ENCODE data around the gene HMGN3. TPM values are rescaled to one million over a fixed set of nuclear protein-coding genes. Genes with fewer than 3 reads are reported as not detected.

HMGN3 gene
- total and polyA plus RNA-seq, 2 of the 13 experiments (the other 11 are each of a cell fraction or from before 2014, with no cell fraction given), result 67.9 to 145 TPM

- TF ChIP-seq NFAT5 (CRISPR knock-in tag; IDR thresholded peaks at IDR 0.05) (no peak), NFYC (CRISPR knock-in tag; IDR thresholded peaks at IDR 0.05) (no peak), TARDBP (CRISPR knock-in tag; IDR thresholded peaks at IDR 0.05) (peak; percentile 58; the same call in 1 of the 2 replicates), TCF7L2 (IDR thresholded peaks at IDR 0.05; ENCODE audit: low read depth, low read length) (no peak), ARID5B (CRISPR knock-in tag; IDR thresholded peaks at IDR 0.05) (peak; percentile 81), E2F5 (CRISPR knock-in tag; conservative IDR thresholded peaks at IDR 0.05) (no peak), SATB2 (CRISPR knock-in tag; IDR thresholded peaks at IDR 0.05) (no peak), KAT7 (CRISPR knock-in tag; IDR thresholded peaks at IDR 0.05; ENCODE audit: borderline replicate concordance) (no peak), ZNF354B (CRISPR knock-in tag; IDR thresholded peaks at IDR 0.05) (no peak), CEBPG (CRISPR knock-in tag; IDR thresholded peaks at IDR 0.05) (peak; percentile 50), PHF8 (CRISPR knock-in tag; IDR thresholded peaks at IDR 0.05) (no peak), SNRNP70 (IDR thresholded peaks at IDR 0.05; ENCODE audit: low read depth, low read length) (no peak), ZKSCAN5 (CRISPR knock-in tag; IDR thresholded peaks at IDR 0.05) (no peak), HNF1B (CRISPR knock-in tag; IDR thresholded peaks at IDR 0.05) (peak; percentile 68), ISX (CRISPR knock-in tag; conservative IDR thresholded peaks at IDR 0.05) (no peak), ZNF556 (CRISPR knock-in tag; IDR thresholded peaks at IDR 0.05; ENCODE audit: borderline replicate concordance) (no peak), SALL1 (CRISPR knock-in tag; IDR thresholded peaks at IDR 0.05) (0 out of 2 replicates have a peak, but pooled peaks have one; percentile 19), ZMYM2 (CRISPR knock-in tag; IDR thresholded peaks at IDR 0.05) (0 out of 2 replicates have a peak, but pooled peaks have one; percentile 21), HNRNPUL1 (IDR thresholded peaks at IDR 0.05; ENCODE audit: low read depth, low read length) (no peak)
Measured at GRCh38 chr6:79157961-79158644, 76.4 kb downstream of the HMGN3 start (continued).

All from HepG2 (cell line).